HEK293 (cell line): ENCODE results near the gene SKI.
A peak's percentile ranks its signal among the peaks of the same experiment; 100 is the strongest.

Source experiments
- CTCF ChIA-PET: fragments of 350-600 bp; formaldehyde crosslinking; extraction: SDS; loops from one replicate; lab custom pipeline; 2021; ENCODE audit warnings: antibody characterized with exemption; lab: Yijun Ruan, JAX
- POLR2A ChIA-PET: fragments of 300-600 bp; formaldehyde crosslinking; extraction: SDS; loops from one replicate; lab custom pipeline; 2020; ENCODE audit warnings: antibody characterized with exemption, inconsistent platforms; lab: Yijun Ruan, JAX
- H3K27ac ChIP-seq: fragments of 200-500 bp; sonication (Bioruptor generic); 2 replicates; pipeline ENCODE4 v1.5.1; 2014; ENCODE audit warnings: low read depth, low read length, control low read depth, inconsistent platforms; ENCODE audit errors: extremely low read depth
- H3K36me3 ChIP-seq, 2 experiments: fragments of 200-500 bp in 1 of 2; sonication (Bioruptor generic) in 1 of 2; 1 replicate in 1 of 2; 2 replicates in 1 of 2; pipeline ENCODE4 v1.5.1; 2014 to 2017; ENCODE audit warnings: inconsistent platforms in 2 of 2, low read length in 2 of 2; ENCODE audit not compliant: control insufficient read depth in 2 of 2, insufficient read depth in 1 of 2
- H3K4me1 ChIP-seq: fragments of 200-500 bp; sonication (Bioruptor generic); 2 replicates; pipeline ENCODE4 v1.5.1; 2014; ENCODE audit warnings: mild to moderate bottlenecking, low read length, inconsistent platforms; ENCODE audit not compliant: control insufficient read depth, insufficient read depth
- H3K4me3 ChIP-seq: 2 replicates; pipeline ENCODE4 v1.5.1; 2011; ENCODE audit warnings: low read depth, mild to moderate bottlenecking, control low read depth, low read length, moderate library complexity
- H3K9me3 ChIP-seq: fragments of 200-500 bp; sonication (Bioruptor generic); 2 replicates; pipeline ENCODE4 v1.5.1; 2014; ENCODE audit warnings: low read depth, low read length, inconsistent platforms; ENCODE audit not compliant: control insufficient read depth, insufficient read depth
- HOXC10 ChIP-seq: sonication (generic); formaldehyde crosslinking; IDR thresholded peaks from 2 replicates; pipeline ENCODE4 v1.8.1; 2023; ENCODE audit warnings: mild to moderate bottlenecking, missing genetic modification reagents
- KLF1 ChIP-seq: fragments of 450-650 bp; formaldehyde crosslinking; IDR thresholded peaks from 2 replicates; pipeline ENCODE4 v1.5.1; 2016; ENCODE audit warnings: missing biosample characterization, missing genetic modification characterization
- KLF16 ChIP-seq: fragments of 450-650 bp; formaldehyde crosslinking; IDR thresholded peaks from 2 replicates; pipeline ENCODE4 v1.5.1; 2017; ENCODE audit warnings: missing biosample characterization, missing genetic modification characterization
- MZF1 ChIP-seq: fragments of 450-650 bp; formaldehyde crosslinking; IDR thresholded peaks from 2 replicates; pipeline ENCODE4 v1.5.1; 2017; ENCODE audit warnings: missing biosample characterization, missing genetic modification characterization, borderline replicate concordance
- PBX3 ChIP-seq: sonication (generic); formaldehyde crosslinking; IDR thresholded peaks from 2 replicates; pipeline ENCODE4 v1.8.1; 2022; ENCODE audit warnings: mild to moderate bottlenecking, moderate library complexity, missing genetic modification reagents
- TRIM28 ChIP-seq: IDR thresholded peaks from 2 replicates; pipeline ENCODE4 v1.6.1; 2011; ENCODE audit warnings: low read length, control low read depth, borderline replicate concordance
- ZBTB10 ChIP-seq: fragments of 450-650 bp; formaldehyde crosslinking; IDR thresholded peaks from 2 replicates; pipeline ENCODE4 v1.5.1; 2016; ENCODE audit warnings: missing biosample characterization, missing genetic modification characterization
- ZNF19 ChIP-seq: fragments of 450-650 bp; formaldehyde crosslinking; IDR thresholded peaks from 2 replicates; pipeline ENCODE4; 2016; ENCODE audit warnings: missing biosample characterization, missing genetic modification characterization, low read depth
- ZNF239 ChIP-seq: fragments of 450-650 bp; formaldehyde crosslinking; IDR thresholded peaks from 2 replicates; pipeline ENCODE4 v1.5.1; 2016; ENCODE audit warnings: missing biosample characterization, missing genetic modification characterization
- ZNF248 ChIP-seq: fragments of 450-650 bp; formaldehyde crosslinking; IDR thresholded peaks from 2 replicates; pipeline ENCODE4 v1.5.1; 2017; ENCODE audit warnings: missing biosample characterization, missing genetic modification characterization
- ZNF335 ChIP-seq: fragments of 450-650 bp; formaldehyde crosslinking; conservative IDR thresholded peaks from 2 replicates; pipeline ENCODE4 v1.5.1; 2016; ENCODE audit warnings: missing biosample characterization, missing genetic modification characterization
- ZNF544 ChIP-seq: fragments of 450-650 bp; formaldehyde crosslinking; IDR thresholded peaks from 2 replicates; pipeline ENCODE4 v1.5.0; 2017; ENCODE audit warnings: missing biosample characterization, missing genetic modification characterization
- ZNF561 ChIP-seq: fragments of 450-650 bp; IDR thresholded peaks from 2 replicates; pipeline ENCODE4 v1.5.1; 2018; ENCODE audit warnings: missing biosample characterization, missing genetic modification characterization, borderline replicate concordance
- ZNF692 ChIP-seq: fragments of 450-650 bp; formaldehyde crosslinking; IDR thresholded peaks from 2 replicates; pipeline ENCODE4 v1.5.1; 2016; ENCODE audit warnings: missing biosample characterization, missing genetic modification characterization
- ZNF830 ChIP-seq: fragments of 450-650 bp; IDR thresholded peaks from 2 replicates; pipeline ENCODE4 v1.5.0; 2018; ENCODE audit warnings: missing biosample characterization, missing genetic modification characterization, low read depth, mild to moderate bottlenecking, moderate library complexity
- ZXDB ChIP-seq: fragments of 450-650 bp; formaldehyde crosslinking; IDR thresholded peaks from 2 replicates; pipeline ENCODE4 v1.5.1; 2016; ENCODE audit warnings: missing biosample characterization, missing genetic modification characterization
- TF ChIP-seq, protein P1 (sequence below): fragments of 450-650 bp; formaldehyde crosslinking; conservative IDR thresholded peaks from 2 replicates; pipeline ENCODE4 v1.5.1; 2016; ENCODE audit warnings: low read depth, missing biosample characterization, missing genetic modification characterization
- TF ChIP-seq, protein P2 (sequence below): fragments of 450-650 bp; formaldehyde crosslinking; IDR thresholded peaks from 2 replicates; pipeline ENCODE4 v1.5.1; 2017; ENCODE audit warnings: missing biosample characterization, mild to moderate bottlenecking, missing genetic modification characterization, moderate library complexity

The SKI gene

DNA sequence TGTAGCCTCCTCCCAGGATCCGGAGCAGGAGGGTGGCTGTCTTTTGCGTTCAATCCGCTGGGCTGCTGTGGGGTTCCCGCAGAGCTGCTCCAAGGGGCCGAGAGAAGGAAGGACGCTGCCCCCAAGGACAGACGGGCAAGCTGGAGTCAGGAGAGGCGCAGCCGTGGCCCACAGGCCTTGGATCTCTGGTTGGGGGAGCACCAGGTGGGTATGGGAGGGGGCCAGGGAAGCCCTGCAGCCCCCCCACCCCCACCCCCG is 15.9 kb upstream of the SKI start:
- ChIA-PET POLR2A (interaction anchor here (1.2 to 3.2 kb wide), 3 partner anchors 15 to 17 kb away, joined by 4 to 21 read pairs (median 7); partner anchors contain the start of genes FAAP20 and SKI), CTCF (interaction anchor here (0.5 to 1.5 kb wide), 3 partner anchors 17 to 1237 kb away, joined by 3 to 7 read pairs (median 3); partner anchors contain the start of gene FAAP20)
- Histone ChIP-seq H3K27ac (no peak overlapping the region), H3K4me3 (no peak overlapping the region; the same call in 1 of the 2 replicates), H3K4me1 (peaks cover 9% of the 10 kb centered on the region), H3K9me3 (no peaks in the 10 kb centered on the region), H3K36me3 (no peaks in the 10 kb centered on the region)
- TF ChIP-seq ZNF830 (tag by site-specific recombination) (no peak), ZNF544 (no peak), ZNF19 (tag by site-specific recombination) (no peak), ZNF248 (tag by site-specific recombination) (no peak), ZXDB (tag by site-specific recombination) (0 out of 2 replicates have a peak, but pooled peaks have one; percentile 13)

DNA sequence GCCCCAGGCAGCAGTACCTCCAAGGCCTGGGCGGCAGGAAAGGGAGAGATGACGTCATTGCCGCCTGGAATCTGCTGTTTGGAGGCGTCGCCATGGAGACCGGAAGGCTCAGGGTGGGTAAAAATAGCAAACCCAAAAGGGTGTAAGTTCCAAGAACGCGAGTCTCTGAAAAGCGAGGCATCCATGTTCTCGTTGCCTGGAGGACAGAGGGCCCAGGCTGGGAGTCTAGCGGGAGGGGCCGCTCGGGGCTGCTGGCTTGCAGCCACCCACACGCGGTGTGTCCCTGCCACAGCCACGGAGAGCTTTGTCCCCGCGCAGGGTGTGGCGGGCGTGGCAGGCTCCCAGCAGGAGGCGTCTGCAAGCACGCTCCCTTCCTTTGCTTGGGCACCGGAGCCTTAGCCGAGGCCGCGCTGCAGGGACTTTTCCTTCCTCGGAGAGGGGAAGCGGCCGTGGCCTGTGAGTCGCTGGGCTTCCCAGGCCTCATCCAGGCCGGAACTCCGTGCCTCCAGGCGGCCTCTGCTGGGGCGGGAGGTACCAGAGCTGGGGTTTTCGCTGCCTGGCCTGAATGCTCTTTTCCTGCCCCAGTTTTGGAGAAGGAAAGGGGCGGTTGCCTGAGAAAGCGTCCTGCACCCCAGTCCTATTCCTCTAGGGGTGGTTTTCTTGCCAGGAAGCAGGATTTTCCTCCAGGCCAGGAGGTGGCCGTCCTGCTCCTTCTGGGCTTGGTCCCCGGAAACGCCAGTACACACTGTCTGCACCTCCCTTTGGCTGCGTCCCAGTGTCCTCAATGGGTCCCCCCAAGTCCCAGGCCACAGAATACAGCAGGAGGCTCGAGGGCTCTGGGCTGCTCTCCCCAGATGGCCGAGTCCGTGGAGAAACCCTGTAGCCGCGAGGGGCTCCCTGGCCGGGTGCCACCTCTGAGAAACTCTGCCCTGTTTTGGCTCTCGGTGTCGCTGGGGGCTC is 15.3 kb upstream of the SKI start:
- ChIA-PET CTCF (interaction anchor here (0.6 to 1.5 kb wide), 4 partner anchors 8 to 372 kb away, joined by 3 to 7 read pairs (median 4); partner anchors contain the start of gene FAAP20), POLR2A (interaction anchor here (1.0 to 3.2 kb wide), 4 partner anchors 15 to 18 kb away, joined by 3 to 21 read pairs (median 6); partner anchors contain the start of genes FAAP20 and SKI)
- H3K27ac ChIP-seq, result peak overlapping the region; percentile 73
- H3K4me1 ChIP-seq, result peaks cover 9% of the 10 kb centered on the region
- no peaks in the 10 kb centered on the region for H3K9me3 ChIP-seq
- no peaks in the 10 kb centered on the region for H3K36me3 ChIP-seq
- peak overlapping the region; percentile 32 for H3K4me3 ChIP-seq
- TF ChIP-seq ZNF335 (tag by site-specific recombination) (peak; percentile 67), PBX3 (CRISPR knock-in tag) (0 out of 2 replicates have a peak, but pooled peaks have one; percentile 31), ZNF239 (tag by site-specific recombination) (no peak), MZF1 (tag by site-specific recombination) (0 out of 2 replicates have a peak, but pooled peaks have one; percentile 36), TRIM28 (peak; percentile 81), ZNF692 (peak; percentile 67), KLF16 (tag by site-specific recombination) (peak; percentile 86; the same call in 1 of the 2 replicates), HOXC10 (CRISPR knock-in tag) (no peak), ZBTB10 (tag by site-specific recombination) (0 out of 2 replicates have a peak, but pooled peaks have one; percentile 16), ZNF561 (tag by site-specific recombination) (peak; percentile 71), KLF1 (peak; percentile 99)
- TF ChIP-seq, protein P1, sequence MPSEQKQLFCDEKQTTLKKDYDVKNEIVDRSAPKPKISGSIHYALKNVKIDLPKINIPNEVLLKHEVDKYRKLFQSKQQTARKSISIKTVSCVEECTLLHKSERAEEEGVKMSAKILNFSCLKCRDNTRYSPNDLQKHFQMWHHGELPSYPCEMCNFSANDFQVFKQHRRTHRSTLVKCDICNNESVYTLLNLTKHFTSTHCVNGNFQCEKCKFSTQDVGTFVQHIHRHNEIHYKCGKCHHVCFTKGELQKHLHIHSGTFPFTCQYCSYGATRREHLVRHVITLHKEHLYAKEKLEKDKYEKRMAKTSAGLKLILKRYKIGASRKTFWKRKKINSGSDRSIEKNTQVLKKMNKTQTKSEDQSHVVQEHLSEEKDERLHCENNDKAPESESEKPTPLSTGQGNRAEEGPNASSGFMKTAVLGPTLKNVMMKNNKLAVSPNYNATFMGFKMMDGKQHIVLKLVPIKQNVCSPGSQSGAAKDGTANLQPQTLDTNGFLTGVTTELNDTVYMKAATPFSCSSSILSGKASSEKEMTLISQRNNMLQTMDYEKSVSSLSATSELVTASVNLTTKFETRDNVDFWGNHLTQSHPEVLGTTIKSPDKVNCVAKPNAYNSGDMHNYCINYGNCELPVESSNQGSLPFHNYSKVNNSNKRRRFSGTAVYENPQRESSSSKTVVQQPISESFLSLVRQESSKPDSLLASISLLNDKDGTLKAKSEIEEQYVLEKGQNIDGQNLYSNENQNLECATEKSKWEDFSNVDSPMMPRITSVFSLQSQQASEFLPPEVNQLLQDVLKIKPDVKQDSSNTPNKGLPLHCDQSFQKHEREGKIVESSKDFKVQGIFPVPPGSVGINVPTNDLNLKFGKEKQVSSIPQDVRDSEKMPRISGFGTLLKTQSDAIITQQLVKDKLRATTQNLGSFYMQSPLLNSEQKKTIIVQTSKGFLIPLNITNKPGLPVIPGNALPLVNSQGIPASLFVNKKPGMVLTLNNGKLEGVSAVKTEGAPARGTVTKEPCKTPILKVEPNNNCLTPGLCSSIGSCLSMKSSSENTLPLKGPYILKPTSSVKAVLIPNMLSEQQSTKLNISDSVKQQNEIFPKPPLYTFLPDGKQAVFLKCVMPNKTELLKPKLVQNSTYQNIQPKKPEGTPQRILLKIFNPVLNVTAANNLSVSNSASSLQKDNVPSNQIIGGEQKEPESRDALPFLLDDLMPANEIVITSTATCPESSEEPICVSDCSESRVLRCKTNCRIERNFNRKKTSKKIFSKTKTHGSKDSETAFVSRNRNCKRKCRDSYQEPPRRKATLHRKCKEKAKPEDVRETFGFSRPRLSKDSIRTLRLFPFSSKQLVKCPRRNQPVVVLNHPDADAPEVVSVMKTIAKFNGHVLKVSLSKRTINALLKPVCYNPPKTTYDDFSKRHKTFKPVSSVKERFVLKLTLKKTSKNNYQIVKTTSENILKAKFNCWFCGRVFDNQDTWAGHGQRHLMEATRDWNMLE, result 0 out of 2 replicates have a peak, but pooled peaks have one; percentile 32
- TF ChIP-seq, protein P2, sequence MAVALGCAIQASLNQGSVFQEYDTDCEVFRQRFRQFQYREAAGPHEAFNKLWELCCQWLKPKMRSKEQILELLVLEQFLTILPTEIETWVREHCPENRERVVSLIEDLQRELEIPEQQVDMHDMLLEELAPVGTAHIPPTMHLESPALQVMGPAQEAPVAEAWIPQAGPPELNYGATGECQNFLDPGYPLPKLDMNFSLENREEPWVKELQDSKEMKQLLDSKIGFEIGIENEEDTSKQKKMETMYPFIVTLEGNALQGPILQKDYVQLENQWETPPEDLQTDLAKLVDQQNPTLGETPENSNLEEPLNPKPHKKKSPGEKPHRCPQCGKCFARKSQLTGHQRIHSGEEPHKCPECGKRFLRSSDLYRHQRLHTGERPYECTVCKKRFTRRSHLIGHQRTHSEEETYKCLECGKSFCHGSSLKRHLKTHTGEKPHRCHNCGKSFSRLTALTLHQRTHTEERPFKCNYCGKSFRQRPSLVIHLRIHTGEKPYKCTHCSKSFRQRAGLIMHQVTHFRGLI (tag by site-specific recombination), result peak; percentile 57
